Muscle of arm (tissue), 12 donors: ENCODE measurements around the gene MRPS34. TPM values are rescaled to one million over a fixed set of nuclear protein-coding genes. Genes with fewer than 3 reads are reported as not detected.
"Not testable (repeated sequence)": the region's sequence is repeated elsewhere in the genome, so short reads cannot be mapped to it uniquely, and the experiment has no call there.

Experiments
- DNase-seq: peaks from one replicate; pipeline ENCODE4 v3.0.0-alpha.2; 2013
- polyA plus RNA-seq, 12 donors: library from polyadenylated mRNA; unstranded; fragments of 120-200 nt; gene quantifications; one replicate each; pipeline ENCODE4 v1.2.1, GENCODE V29; 2013; ENCODE audit not compliant: insufficient read length in 12 of 12

Gene MRPS34
- polyA plus RNA-seq, 12 donors: 31.3 to 85.2 (median 41.3) TPM; not detected in 1

DNA sequence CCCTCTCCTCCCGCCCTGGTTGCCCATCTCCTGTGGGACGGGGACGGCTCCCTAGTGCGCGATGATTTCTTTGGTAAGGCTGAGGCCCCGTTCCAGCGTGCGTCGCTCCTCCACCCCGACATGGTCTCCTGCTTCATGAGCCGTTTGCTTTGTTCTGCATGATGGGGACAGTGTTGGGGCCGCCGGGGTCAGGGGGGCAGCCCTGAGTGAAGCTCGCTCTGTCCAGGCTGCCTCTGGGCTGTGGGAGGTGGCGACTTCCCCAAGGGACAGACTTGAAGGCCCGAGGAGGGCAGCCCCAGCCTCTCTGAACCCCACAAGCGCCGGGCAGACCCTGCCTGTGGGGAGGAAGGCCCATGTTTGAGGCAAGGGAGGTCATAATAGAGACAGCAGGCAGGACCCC, 14.0 kb downstream of the MRPS34 start:
- no peak for DNase-seq

DNA sequence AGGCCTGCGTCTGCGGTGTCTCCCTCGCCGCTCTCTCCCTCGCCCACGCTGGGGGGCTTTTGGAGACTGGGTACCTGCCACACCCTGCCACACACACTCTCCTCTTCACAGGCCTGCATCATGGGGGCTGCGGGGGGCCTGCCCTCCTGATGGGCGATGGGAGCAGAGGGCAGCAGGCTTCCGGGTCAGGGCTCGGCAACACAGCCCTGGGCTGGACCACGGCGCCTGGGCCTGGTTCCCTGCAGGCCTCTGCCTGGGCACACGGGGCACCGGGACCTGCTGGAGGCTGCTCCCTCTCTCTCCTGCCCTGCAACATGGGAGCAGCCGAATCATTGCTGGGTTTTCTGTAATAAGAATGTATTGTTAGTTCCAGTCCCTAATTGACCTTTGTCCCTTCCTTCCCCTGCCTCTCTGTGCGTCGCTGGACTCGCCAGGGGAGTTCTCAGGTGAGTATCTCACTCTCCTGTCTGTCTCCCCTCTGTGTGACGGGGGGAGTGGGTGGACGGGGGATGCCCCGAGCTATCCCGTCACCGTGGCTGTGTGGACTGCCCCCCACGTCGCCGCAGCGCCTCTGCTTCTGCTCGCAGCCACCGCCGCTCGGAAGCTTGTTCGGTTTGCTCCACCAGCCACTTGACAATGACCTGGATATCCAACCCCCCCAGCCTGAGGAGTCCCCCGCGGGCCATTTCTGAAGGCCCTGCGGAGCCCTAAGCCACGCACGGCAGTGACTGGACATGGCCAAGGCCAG, 15.0 kb downstream of the MRPS34 start:
- no peak for DNase-seq

DNA sequence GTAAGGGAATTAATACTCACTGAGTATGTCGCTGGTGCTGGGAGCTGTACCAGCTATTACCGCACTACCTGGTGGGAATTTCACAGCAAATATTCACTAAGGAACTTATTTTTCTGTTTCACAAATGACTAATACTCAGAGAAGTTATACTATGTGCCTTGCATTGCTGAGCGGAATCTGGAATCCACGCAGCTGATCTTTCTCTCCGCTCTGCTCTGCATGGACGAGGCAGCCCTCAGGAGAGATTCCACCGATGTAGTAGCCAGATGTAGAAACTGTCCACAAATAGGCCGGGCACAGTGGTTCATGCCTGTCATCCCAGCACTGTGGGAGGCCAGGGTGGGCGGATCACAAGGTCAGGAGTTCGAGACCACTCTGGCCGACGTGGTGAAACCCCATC, 18.7 kb downstream of the MRPS34 start:
- DNase-seq: no peak

DNA sequence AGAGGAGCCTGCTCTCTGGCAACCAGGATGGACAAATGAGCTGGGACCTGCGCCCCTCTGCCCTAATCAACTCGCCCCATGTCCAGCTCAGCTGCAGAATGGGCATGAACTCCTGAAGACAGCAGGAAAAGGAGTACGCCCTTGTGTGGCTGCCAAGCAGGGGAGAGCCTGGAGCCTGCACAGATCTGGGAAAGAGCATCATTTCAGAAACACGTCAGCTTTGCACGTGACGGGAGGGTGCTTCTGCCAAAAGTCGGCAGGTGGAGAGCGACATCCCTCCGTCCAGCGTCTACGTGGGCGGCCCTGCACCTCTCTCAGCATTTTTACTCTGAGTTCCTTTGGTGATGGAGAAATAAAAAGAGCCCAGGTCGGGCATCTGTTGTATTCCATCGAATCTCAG, 20.1 kb downstream of the MRPS34 start:
- DNase-seq: no peak

DNA sequence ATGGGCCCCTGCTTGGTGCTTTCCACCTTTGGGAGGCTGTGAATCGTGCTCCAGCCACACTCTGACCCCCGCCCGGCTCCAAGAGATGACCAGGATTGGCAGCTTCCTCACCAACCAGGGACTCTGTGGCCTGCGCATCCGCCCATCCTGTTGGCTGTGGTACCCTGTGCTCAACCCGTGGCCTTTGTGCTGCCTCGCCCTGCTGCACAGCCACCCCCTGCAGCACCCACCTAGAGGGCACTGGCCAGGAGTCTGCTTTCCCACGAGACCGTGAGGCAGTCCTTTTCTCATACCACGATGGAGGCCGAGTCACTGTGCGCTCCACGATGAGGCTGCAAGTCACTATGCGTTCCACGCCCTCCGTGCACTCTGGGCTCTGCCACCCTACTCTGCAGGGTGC, 21.0 kb downstream of the MRPS34 start:
- no peak for DNase-seq

DNA sequence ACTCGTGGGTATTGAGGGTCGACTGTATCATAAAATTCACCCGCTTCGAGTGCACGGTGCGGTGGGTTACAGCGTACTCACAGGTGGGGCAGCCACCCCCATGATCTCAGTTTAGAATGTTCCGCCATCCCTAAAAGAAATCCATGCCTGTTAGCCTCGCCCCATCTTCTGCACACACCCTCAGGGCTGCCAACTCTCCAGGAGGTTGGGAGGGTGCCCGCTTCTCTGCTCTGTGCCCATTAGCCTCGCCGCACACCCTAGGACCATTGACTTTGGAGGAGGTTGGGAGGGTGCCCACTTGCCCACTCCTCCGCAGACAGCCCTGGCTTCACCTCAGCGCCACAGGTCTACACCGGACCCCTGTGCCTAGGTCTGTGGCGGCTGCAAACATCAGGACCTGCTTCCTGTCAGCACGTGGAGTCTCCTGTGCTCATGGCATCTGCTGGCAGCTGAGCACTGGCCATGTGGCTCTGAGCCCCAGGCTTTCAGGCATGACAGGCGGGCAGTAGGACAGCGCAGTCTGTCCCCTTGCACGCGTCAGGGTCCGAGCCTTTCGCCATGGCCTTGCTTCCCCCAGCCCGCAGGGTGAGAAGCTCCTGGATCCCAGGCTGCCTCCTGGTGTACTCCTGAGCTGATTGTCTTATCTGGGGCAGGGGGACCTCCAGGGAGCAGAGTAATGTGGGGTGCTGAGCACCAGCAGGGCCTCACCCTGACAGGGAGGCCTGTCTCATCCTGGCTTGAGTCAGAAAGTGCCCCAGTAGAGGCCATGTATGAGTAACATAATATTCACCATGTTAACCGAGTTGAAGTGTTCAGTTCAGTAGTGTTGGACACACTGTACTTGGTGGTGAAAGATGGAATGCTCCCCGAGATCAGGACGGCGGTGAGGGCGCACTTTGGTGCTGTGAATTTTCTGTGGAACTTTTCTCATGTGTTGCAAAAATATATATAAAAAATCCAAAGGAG, 23.5 kb downstream of the MRPS34 start:
- no peak for DNase-seq

DNA sequence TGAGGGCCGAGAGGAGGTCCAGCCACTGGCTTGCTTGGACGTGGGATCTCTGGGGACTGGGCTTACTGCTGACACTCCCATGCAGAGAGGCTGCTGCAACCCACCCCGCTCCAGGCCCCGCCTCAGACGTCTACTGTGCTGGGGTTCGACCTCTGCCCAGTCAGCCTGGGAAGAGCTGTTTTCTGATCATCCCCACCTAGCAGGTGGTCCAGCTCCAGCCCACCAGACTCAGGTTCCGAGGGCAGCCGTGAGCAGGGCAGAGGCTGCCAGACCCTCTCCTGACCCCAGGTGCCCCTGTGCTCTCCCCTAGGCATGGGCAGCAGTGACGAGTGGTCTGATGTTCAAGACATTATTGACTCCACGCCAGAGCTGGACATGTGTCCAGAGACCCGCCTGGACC, 25.0 kb downstream of the MRPS34 start:
- no peak for DNase-seq

DNA sequence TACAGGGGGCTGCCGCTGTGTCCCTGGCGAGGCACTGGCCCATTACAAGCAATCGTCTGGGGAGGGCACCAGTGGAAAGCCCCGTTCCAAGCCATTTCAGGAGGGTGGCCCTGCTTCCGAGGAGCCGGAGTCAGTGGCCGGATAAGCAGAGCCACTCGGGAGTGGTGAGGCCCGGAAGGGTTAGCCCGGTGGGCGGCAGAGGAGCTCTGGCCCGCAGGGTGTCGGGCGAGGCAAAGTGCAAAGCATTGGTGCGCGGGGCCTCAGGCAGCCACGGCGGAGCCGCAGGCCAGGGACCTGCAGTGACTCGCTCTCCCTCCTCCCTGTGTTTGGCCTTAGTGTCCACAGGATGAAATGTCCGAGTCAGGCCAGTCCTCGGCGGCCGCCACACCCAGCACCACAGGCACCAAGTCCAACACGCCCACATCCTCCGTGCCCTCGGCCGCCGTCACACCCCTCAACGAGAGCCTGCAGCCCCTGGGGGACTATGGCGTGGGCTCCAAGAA, 26.2 kb downstream of the MRPS34 start:
- no peak for DNase-seq

DNA sequence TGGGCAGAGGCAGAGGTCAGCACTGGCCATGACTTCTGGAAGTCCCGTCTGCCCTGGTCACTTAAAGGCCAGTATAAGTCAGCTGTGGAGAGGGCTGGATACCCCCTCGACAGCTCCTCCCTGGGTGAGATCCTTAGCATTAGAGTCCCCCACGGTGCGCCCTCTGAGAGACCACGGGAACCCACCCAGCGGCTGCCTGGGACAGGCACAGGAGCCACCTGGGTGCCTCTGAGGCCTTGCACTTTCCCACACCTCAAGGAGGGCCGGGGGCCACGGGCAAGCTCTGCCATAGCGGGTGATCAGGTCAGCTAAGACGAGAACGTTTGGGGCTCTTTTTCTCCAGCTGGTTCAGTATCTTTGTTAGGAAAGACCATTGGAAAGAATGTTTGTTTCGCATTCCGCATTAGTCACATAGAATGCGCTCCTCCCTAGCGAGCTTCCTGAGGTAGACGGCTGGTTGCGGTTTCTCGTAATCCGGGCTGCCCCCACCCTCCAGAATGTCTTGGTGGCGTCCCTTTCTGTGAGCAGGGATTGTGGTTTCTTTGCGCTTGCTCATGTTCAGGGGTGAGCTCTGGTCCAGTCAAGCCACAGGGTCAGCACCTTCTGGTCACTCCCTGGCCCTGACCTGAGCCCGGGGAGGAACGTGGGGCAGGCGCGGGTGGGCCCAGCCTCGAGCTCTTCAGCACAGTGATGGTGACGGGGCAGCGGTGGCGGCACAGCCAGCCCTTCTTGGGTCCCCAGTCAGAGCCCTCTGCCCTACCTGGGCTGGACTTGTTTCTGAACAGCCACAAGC, 26.8 kb downstream of the MRPS34 start:
- DNase-seq: no peak

DNA sequence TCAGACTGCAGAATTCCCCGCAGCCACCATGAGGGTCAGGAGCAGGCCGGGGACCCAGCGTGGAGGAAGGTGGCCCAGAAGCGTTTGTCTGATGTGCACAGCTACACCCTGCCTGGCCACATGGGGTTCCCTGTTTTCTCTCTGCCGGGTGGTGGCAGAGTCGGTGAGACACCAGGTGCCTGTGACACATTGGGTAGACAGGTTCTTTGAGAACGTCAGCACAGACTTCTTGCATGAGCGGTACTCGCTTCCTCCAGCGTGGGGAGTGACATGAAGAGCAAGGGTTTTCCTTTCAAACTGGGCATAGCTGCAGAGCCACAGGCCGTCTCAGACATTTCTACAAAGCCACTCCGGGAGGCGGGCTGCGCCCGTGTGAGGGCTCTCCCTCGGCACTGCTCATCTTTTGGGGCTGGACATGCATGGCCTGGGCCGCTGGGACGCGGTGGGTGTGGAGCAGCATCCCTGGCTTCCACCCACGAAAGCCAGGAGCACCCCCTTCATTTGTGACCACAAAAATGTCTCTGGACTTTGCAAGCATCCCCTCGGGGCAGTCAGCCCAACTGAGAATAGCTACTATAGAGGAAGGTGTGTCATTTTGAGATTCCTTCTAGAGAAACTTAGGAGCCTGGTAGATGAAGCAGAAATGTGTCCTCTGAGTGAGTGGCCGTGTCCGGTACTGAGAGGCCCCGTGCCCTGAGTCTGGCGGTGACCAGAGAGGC, 27.6 kb downstream of the MRPS34 start:
- no peak for DNase-seq

DNA sequence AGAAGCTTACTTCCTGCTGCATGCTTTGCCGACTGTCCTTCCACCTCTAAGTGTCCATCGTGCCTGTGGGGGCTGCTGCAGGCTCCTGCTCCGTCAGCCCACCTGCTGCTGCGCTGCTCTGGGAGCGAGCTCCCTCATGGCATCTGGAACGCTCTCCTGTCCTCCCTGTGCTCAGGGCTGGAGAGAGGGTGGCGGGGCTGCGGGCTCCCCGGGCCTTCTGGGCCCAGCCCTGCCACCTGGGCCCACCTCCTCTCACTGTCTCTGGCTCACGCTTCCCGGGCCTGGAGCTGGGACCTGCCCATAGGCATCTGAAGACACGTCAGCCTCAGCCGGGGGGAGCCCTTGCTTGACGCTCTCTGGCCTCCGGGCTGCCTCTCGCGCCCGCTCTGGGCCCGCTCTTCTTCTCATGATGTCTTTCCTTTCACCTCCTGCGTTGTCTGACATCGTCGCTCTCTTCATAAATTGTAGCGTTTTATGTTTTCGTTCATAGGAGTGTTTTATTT, 28.5 kb downstream of the MRPS34 start:
- DNase-seq: no peak

DNA sequence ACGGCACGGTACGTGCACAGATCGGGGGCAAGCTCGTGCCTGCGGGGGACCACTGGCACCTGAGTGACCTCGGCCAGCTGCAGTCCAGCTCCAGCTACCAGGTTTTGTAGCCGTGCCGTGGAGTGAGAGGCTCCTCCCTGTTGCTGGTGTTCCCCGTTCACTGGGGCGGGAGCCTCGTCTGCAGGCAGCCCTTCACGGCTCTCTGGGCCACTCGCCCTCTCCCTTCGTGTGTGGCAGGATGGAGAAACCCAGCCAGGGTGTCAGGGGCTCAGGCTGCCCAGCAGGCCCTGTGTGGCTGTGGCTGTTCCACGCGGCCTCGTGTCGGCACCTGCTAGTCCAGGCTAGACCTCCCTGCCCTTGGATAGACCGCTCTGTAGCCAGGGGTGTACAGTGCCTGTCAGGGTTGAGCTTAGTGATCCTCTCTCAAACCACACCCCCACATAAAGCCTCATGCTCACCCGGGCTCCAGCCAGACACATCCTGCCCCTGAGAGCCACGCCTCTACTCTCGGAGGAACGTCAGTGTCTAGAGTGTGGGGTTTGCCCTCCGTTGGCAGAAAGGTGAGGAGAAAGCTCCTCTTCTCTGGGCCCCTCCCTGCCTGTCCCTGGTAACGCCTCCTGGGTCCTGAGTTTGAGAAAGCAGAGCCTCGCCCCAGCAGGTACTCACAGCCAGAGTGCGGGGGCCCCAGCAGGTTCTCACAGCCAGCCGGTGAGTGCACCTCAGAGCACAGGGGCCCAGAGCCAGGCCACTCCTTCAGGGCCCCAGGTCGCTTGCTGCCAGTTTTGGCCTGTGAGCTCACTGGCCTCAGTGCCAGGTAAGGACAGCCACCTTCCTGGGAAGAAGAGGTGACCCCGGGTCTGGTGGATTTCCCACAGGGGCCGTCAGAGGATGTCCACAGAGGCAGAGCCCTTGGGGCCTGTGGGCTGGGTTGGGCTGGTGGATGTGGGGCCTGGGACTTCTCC, 29.3 kb downstream of the MRPS34 start:
- DNase-seq: no peak

DNA sequence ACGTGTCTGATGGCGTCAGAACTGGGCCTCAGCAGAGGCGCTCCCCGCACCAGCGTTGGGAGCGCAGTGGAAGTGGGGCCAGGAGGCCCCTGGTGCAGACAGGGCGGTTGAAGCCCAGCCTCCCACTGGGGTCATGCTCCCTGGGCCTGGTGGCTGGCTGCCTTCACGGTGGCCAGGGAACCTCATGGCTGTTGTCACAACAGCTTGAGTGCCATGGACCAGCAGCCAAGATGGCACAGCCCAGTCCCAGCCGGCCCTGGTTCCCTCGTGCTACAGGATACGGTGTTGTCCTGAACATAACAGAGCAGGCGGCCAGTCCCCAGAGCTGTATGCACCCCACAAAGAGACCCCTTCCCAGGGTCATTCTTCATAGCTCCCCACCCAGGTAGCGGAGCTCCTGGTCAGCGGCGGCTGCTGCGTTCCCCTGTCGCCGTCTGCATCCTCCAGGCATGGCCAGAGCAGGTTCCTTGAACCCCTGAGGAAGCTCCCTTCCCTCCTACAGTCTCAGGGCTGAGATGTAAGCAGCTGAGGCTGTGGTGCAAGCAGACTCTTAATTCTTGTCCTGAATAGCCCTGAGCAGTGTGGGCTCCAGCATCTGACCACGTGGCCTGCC, 31.3 kb downstream of the MRPS34 start:
- DNase-seq: no peak

DNA sequence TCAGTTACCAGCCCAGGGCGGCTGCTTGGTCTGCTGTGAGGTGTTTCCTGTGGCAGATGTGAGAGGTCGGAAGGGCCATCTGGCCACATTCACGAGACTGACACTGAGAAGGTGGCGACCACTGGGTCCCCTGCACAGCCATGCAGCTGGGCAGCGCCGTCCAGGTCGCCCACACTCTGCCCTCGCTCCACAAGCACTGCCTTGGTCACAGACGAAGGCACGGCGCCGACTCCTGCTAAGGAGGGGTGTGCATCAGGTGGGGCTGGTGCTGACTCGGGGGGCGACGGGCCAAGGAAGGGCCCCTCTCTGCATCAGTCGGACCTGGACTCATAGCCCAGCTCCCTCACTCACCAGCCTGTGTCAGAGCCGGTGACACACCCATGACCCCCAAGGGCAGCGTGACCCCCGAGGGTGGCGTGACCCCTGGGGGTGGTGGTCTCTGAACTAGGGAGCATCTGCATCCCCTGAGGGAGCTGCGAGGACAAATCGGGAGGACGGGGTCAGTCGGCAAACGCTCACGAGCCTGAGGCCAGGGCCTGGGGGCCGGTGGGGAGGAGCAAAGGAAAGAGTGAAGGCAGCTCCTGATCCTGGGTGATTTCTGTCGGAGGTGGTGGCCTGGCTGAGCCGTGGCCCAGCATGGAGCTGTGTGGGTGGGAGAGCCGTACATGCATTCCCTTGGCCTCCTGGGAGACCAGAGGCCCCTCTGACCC, 32.0 kb downstream of the MRPS34 start:
- DNase-seq: no peak

DNA sequence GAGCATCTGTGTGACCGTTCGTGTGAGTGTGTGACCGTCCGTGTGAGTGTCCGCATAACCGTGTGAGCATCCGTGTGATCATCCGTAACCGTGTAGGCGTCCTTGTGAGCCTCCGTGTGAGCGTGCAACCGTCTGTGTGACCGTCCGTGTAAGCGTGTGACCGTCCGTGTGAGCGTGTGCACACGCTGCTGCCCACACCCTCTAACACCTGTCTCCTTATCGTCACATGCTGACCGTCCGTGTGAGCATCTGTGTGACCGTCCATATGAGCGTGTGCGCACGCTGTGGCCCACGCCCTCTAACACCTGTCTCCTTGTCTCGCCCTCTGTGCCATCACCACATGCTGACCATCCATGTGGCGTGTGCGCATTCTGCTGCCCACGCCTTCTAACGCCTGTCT, 32.7 kb downstream of the MRPS34 start:
- no peak for DNase-seq

DNA sequence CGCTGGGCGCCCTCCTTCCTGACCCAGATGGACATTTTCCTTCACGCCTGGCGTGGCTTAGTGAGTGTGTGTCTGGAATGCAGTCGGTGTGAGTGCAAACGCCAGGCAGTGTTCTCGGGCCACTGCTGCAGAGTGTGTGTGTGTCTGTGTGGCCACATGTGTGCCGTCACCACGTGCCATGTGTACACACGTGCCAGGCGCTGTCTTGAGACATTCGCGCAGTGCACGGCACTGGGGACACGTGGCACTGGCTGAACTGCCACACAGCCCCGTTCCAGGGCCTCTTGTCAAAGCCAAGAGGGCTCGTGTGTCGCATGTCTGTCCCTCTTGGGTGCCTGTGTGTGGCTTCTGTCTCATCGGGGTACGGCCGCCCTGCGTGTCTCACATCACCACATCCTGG, 38.1 kb downstream of the MRPS34 start:
- no peak for DNase-seq

DNA sequence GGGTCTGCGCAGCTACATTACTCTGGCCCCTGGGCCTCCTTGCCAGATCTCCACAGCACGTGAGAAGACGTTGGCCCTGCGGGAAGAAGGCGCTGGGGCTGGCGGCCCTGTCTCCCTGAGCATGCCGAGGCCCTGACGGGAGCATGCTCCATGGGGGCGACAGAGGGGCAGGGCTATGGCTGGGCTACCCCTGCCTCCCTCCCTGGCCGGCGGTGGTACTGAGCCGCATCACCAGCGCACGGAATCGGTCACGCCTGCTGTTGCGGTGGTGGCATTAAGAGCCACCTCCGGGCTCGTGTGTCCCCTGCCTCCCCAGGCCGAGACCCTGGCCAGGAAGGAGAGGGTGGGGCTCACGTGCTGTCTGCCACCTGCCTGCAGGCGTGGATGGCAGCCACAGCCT, 38.8 kb downstream of the MRPS34 start:
- no peak for DNase-seq

DNA sequence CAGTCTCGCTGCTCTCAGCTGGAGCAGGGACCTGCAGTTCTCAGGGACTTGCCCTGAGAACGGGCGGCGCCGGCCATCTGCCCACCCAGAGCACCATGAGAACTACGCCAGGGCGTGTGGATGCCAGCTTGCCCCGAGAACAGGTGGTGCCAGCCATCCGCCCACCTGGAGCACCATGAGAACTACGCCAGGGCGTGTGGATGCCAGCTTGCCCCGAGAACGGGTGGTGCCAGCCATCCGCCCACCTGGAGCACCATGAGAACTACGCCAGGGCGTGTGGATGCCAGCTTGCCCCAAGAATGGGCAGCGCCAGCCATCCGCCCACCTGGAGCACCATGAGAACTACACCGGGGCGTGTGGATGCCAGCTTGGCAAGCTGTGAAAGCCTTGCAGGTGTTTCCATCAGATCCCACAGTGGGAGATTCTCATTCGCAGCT, 40.4 kb downstream of the MRPS34 start:
- not testable (repeated sequence) for DNase-seq

DNA sequence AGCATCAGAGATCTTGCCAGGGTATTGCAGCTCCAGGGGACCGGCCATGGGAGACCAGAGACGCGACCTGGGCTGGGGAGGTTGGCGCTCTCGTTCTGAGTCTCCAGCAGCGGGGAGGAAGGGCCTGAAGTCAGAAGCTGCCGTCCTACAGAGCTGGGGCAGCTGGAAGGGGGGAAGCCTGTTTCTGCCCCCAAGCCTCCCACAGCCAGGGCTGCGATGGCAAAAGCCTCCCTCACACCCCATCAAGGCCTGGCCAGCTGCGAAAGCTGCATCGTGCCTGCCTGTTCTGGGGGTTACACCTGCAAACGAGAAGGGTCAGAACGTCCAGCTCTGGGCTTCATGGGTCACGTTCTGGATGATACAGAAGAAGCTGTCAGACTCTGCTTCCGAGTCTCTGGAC, 40.9 kb downstream of the MRPS34 start:
- DNase-seq: no peak
